ENCODE measurements around the gene PFN4. TPM values are rescaled to one million over a fixed set of nuclear protein-coding genes. Genes with fewer than 3 reads are reported as not detected.

Gene PFN4
- polyA plus RNA-seq, 1 of the 3 experiments (the other 2 are of a cell fraction), result 0.61 TPM

- H3K27me3 ChIP-seq (ENCODE audit: insufficient read depth), result no peaks in the 10 kb centered on the region
- H3F3A ChIP-seq (replicated peaks; ENCODE audit: insufficient read depth), result peaks cover 22% of the 10 kb centered on the region
- 86% methylated on average over 2 of the region's 2 CpGs for WGBS (ENCODE audit: low lambda C conversion rate)
- no peaks in the 10 kb centered on the region for H3K4me1 ChIP-seq (ENCODE audit: control insufficient read depth in 1 of 2, insufficient read depth in 2 of 2, low read depth in 1 of 2, low read length in 1 of 2)
- no peaks in the 10 kb centered on the region for H3K9me2 ChIP-seq
- TF ChIP-seq TEAD4 (IDR thresholded peaks at IDR 0.05; ENCODE audit: borderline replicate concordance, insufficient read depth), result no peak
- no peak for TF ChIP-seq MXI1 (IDR thresholded peaks at IDR 0.05; ENCODE audit: low read depth, low read length)
- TF ChIP-seq USF2 (IDR thresholded peaks at IDR 0.05; ENCODE audit: borderline replicate concordance, low read depth, low read length), result no peak
- TF ChIP-seq EZH2phosphoT487 (IDR thresholded peaks at IDR 0.05; ENCODE audit: borderline replicate concordance, low read depth), result no peak
- TF ChIP-seq TAF1 (IDR thresholded peaks at IDR 0.05; ENCODE audit: borderline replicate concordance, low read depth, low read length), result no peak
- no peak for TF ChIP-seq ZBTB33 (IDR thresholded peaks at IDR 0.05; ENCODE audit: borderline replicate concordance, low read depth)
- H3K9me3 ChIP-seq, result no peaks in the 10 kb centered on the region
- H3K79me2 ChIP-seq (ENCODE audit: insufficient read depth), result peaks cover 4% of the 10 kb centered on the region; the same call in 1 of the 2 replicates
- no peak overlapping the region for H3K9ac ChIP-seq
- ChIA-PET POLR2A (no interaction called here), CTCF (interaction anchor here (0.6 to 2.6 kb wide), 4 partner anchors 15 to 241 kb away, joined by 3 to 8 read pairs (median 7); partner anchors contain the start of genes ATAD2B and TP53I3)
- H3K27ac ChIP-seq (ENCODE audit: low read depth in 2 of 2, low read length in 1 of 2), result no peak overlapping the region
- no peak overlapping the region for H2AFZ ChIP-seq (ENCODE audit: low read depth)
- no peaks in the 10 kb centered on the region for H4K20me1 ChIP-seq (ENCODE audit: insufficient read depth)
- DNase-seq, result no peak
- no peak overlapping the region for H3K4me3 ChIP-seq (ENCODE audit: low read depth in 2 of 2, low read length in 1 of 2)
- H3K4me2 ChIP-seq, result no peak overlapping the region
- H3K36me3 ChIP-seq (replicated peaks in 1 of 2; ENCODE audit: control insufficient read depth in 1 of 2, insufficient read depth in 2 of 2, low read length in 1 of 2), result peaks cover 53 to 56% of the 10 kb centered on the region in 2 experiments
These were observed 57.8 kb downstream of the PFN4 start for GRCh38 chr2:24065341-24065740.

Other genes with a start within 250 kb of the PFN4 start
- 1.3 and 1.7 TPM in 2 replicates for gene ATAD2B, start 196.2 kb downstream of the PFN4 start, polyA plus RNA-seq (2012; rRNA removed)
- gene UBXN2A, start 182.9 kb downstream of the PFN4 start, polyA plus RNA-seq (2012; rRNA removed), result 5.8 and 7.1 TPM in 2 replicates
- 0.16 TPM in 1 of 2 replicates, not detected in the other for gene MFSD2B, start 113.2 kb downstream of the PFN4 start, polyA plus RNA-seq (2012; rRNA removed)
- gene WDCP, start 75.9 kb downstream of the PFN4 start, polyA plus RNA-seq (2012; rRNA removed), result 7.1 and 11.9 TPM in 2 replicates
- gene FKBP1B, start 73.6 kb downstream of the PFN4 start, polyA plus RNA-seq (2012; rRNA removed), result 69.7 and 72.4 TPM in 2 replicates
- 275 and 295 TPM in 2 replicates for gene SF3B6, start 47.0 kb downstream of the PFN4 start, polyA plus RNA-seq (2012; rRNA removed)
- gene TP53I3, start 38.5 kb downstream of the PFN4 start, polyA plus RNA-seq (2012; rRNA removed), result 110 and 116 TPM in 2 replicates
- gene FAM228B, start 135 bp upstream of the PFN4 start, polyA plus RNA-seq (2012; rRNA removed), result 5.3 and 6.8 TPM in 2 replicates
- 0.10 and 0.13 TPM in 2 replicates for gene FAM228A, start 51.7 kb upstream of the PFN4 start, polyA plus RNA-seq (2012; rRNA removed)
- 11.9 TPM in 2 replicates for gene ITSN2, start 237.2 kb upstream of the PFN4 start, polyA plus RNA-seq (2012; rRNA removed)

Data from SK-N-SH (cell line).